Lung (tissue), 12 donors: ENCODE measurements around the gene CDH24. TPM values are rescaled to one million over a fixed set of nuclear protein-coding genes. Genes with fewer than 3 reads are reported as not detected.
A peak's percentile ranks its signal among the peaks of the same experiment; 100 is the strongest.

ENCODE experiments used
- ATAC-seq: fragments of 200-7000 bp; cut with Tn5 transposase; one replicate; pipeline ENCODE4 v1.9.1; 2020; ENCODE audit warnings: moderate number of reproducible peaks; ENCODE audit not compliant: insufficient read depth, low FRiP score
- DNase-seq, 3 donors: peaks; one replicate each; pipeline ENCODE4 v3.0.0-alpha.2; 2013 to 2017
- H3K27ac ChIP-seq, 2 donors: one replicate each; pipeline ENCODE4 v1.5.1; 2013; ENCODE audit warnings: mild to moderate bottlenecking in 2 of 2, moderate library complexity in 2 of 2, control low read depth in 1 of 2, inconsistent platforms in 1 of 2, low read depth in 1 of 2, low read length in 1 of 2
- H3K27me3 ChIP-seq, 3 donors: one replicate each; pipeline ENCODE4 v1.5.1; 2013; ENCODE audit warnings: low read length in 2 of 3; ENCODE audit not compliant: control insufficient read depth in 3 of 3, insufficient read depth in 3 of 3
- H3K36me3 ChIP-seq, 4 donors: one replicate each; pipeline ENCODE4 v1.5.1; 2013; ENCODE audit warnings: low read length in 4 of 4, mild to moderate bottlenecking in 1 of 4, moderate library complexity in 1 of 4; ENCODE audit not compliant: control insufficient read depth in 4 of 4, insufficient read depth in 4 of 4
- H3K4me1 ChIP-seq, 5 donors: one replicate each; pipeline ENCODE4 v1.5.1; 2013; ENCODE audit warnings: low read length in 5 of 5, mild to moderate bottlenecking in 2 of 5, moderate library complexity in 1 of 5; ENCODE audit not compliant: control insufficient read depth in 5 of 5, insufficient read depth in 5 of 5
- H3K4me3 ChIP-seq: one replicate; pipeline ENCODE4 v1.5.1; 2013; ENCODE audit warnings: mild to moderate bottlenecking, control low read depth, moderate library complexity
- H3K9ac ChIP-seq, 2 donors: one replicate each; pipeline ENCODE4 v1.5.1; 2013; ENCODE audit warnings: low read length in 2 of 2, control low read depth in 1 of 2; ENCODE audit not compliant: insufficient read depth in 1 of 2
- H3K9me3 ChIP-seq, 4 donors: one replicate each; pipeline ENCODE4 v1.5.1; 2013; ENCODE audit warnings: low read length in 3 of 4, mild to moderate bottlenecking in 1 of 4, moderate library complexity in 1 of 4; ENCODE audit not compliant: control insufficient read depth in 4 of 4, insufficient read depth in 3 of 4
- CTCF ChIP-seq: IDR thresholded peaks from 2 replicates; pipeline ENCODE4 v1.5.1; 2012; ENCODE audit warnings: mild to moderate bottlenecking; ENCODE audit errors: control extremely low read depth, extremely low read depth
- WGBS, 2 donors: extraction: QIAGEN DNeasy Blood & Tissue Kit; methylation state at CpG; one replicate each; pipeline ENCODE4 v1.1.7; 2013; 5-methylcytosine and 5-hydroxymethylcytosine counted together
- polyA plus RNA-seq, 2 donors: library from polyadenylated mRNA; stranded (reverse); fragments of 200-250 nt; gene quantifications; one replicate each; pipeline ENCODE4 v1.2.1, GENCODE V29; 2013
- total RNA-seq, 2 donors: library from RNA; depleted of rRNA in 1 of 2; stranded (reverse); fragments of >200 nt in 1 of 2; gene quantifications; one replicate each; pipeline ENCODE4 v1.2.1, GENCODE V29; 2014 to 2021
- donor health status: control.
- donor health status: control.
- donor health status: Bipolar disorder and iron deficiency.
- donor health status: healthy.
- donor health status: DM: yes; HTN: yes; CAD: no.

The CDH24 gene
- total and polyA plus RNA-seq, 4 donors = 2.0 to 4.8 (median 4.4) TPM

GRCh38 chr14:23009483-23009938, 47.8 kb downstream of the CDH24 start:
- H3K4me1 ChIP-seq = peaks cover 0 to 33% (median 4%) of the 10 kb centered on the region in 5 donors
- H3K27me3 ChIP-seq = no peaks in the 10 kb centered on the region
- peaks cover 0 to 3% (median 0%) of the 10 kb centered on the region in 4 donors for H3K36me3 ChIP-seq
- ATAC-seq (no peak), DNase-seq (no peak)
- H3K9ac ChIP-seq = peak overlapping the region in 1 of 2 donors; percentile 87
- H3K27ac ChIP-seq = peak overlapping the region; percentile 63 to 87
- 9 to 15% methylated on average over 8 of the region's 8 CpGs for WGBS, 2 donors
- no peak for TF ChIP-seq CTCF
- H3K9me3 ChIP-seq = no peaks in the 10 kb centered on the region
- H3K4me3 ChIP-seq = no peak overlapping the region

- 9 to 17% methylated on average over 3 of the region's 3 CpGs for WGBS, 2 donors
- no peaks in the 10 kb centered on the region for H3K9me3 ChIP-seq
- H3K27ac ChIP-seq = no peak overlapping the region
- H3K27me3 ChIP-seq = no peaks in the 10 kb centered on the region
- DNase-seq = peak in 2 of 3 donors; percentile 52 to 54
- no peak for ATAC-seq
- H3K9ac ChIP-seq = no peak overlapping the region
- peaks cover 0 to 33% (median 4%) of the 10 kb centered on the region in 5 donors for H3K4me1 ChIP-seq
- TF ChIP-seq CTCF = no peak
- peaks cover 0 to 3% (median 0%) of the 10 kb centered on the region in 4 donors for H3K36me3 ChIP-seq
- H3K4me3 ChIP-seq = no peak overlapping the region
These were observed 48.5 kb downstream of the CDH24 start for GRCh38 chr14:23008831-23009230.

- Histone ChIP-seq H3K4me3 (peak overlapping the region; percentile 63), H3K36me3 (peaks cover 0 to 3% (median 0%) of the 10 kb centered on the region in 4 donors), H3K27ac (peak overlapping the region; percentile 91 to 94), H3K9ac (peak overlapping the region; percentile 96 to 98), H3K27me3 (no peaks in the 10 kb centered on the region), H3K4me1 (peaks cover 0 to 33% (median 4%) of the 10 kb centered on the region in 5 donors), H3K9me3 (no peaks in the 10 kb centered on the region)
- no peak for TF ChIP-seq CTCF
- WGBS, 2 donors = 0 to 1% methylated on average over 62 of the region's 62 CpGs
- DNase-seq = peak; percentile 98 to 100 (median 99)
- peak; percentile 99 for ATAC-seq
These were observed 50.5 kb downstream of the CDH24 start for GRCh38 chr14:23006544-23007419.
